ENCODE data around the gene RAB26.

The RAB26 gene

DNA sequence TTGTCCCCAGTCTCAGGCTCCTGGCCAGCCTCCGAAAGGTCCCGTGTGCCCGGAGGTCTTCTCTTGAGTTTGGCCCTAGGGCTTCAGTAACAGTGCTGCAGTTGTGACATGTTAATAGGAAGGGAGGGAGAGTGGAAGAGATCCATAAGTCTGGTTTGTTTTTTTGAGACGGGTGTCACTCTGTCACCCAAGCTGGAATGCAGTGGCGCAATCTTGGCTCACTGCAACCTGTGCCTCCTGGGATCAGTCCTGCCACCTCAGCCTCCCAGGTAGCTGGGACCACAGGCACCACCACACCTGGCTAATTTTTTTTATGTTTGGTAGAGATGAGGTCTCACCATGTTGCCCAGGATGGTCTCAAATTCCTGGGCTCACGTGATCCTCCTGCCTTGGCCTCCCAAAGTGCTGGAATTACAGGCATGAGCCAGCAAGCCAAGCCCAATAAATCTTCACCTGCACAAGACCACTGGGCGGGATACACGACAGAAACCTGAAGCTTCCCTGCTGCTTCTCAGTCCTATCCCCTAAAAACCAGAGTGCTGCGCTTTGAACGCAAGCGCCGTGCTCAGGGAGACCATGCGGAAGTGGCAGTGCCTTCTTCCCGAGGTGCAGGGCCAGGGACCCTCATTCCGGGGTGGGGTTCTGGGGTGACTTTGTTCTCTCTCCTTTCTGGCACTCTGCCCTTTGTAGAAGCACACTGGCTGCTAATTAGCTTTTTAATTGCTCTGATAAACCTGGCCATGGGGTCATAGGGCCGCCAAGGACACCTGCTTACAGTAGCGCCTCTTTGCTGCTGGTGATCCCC is 18.0 kb downstream of the RAB26 start:
- no peaks in the 10 kb centered on the region for H3K27me3 ChIP-seq (replicated peaks)
- in situ Hi-C loops (cut with HindIII; ENCODE audit: low pct_ligation_motif_present, low sequenced_read_pairs), result loop anchor here (10.0 kb wide), 1 partner anchor 92 kb away; no protein-coding TSS in a partner anchor
- H3K36me3 ChIP-seq (replicated peaks), result peaks cover 40% of the 10 kb centered on the region
- TF ChIP-seq, protein P1, sequence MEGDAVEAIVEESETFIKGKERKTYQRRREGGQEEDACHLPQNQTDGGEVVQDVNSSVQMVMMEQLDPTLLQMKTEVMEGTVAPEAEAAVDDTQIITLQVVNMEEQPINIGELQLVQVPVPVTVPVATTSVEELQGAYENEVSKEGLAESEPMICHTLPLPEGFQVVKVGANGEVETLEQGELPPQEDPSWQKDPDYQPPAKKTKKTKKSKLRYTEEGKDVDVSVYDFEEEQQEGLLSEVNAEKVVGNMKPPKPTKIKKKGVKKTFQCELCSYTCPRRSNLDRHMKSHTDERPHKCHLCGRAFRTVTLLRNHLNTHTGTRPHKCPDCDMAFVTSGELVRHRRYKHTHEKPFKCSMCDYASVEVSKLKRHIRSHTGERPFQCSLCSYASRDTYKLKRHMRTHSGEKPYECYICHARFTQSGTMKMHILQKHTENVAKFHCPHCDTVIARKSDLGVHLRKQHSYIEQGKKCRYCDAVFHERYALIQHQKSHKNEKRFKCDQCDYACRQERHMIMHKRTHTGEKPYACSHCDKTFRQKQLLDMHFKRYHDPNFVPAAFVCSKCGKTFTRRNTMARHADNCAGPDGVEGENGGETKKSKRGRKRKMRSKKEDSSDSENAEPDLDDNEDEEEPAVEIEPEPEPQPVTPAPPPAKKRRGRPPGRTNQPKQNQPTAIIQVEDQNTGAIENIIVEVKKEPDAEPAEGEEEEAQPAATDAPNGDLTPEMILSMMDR (IDR thresholded peaks at IDR 0.05; ENCODE audit: low read depth, low read length, missing control alignments), result no peak
- H3K4me3 ChIP-seq (ENCODE audit: low read depth, low read length), result no peak overlapping the region
- no peak overlapping the region for H3K27ac ChIP-seq
- no peak for DNase-seq

DNA sequence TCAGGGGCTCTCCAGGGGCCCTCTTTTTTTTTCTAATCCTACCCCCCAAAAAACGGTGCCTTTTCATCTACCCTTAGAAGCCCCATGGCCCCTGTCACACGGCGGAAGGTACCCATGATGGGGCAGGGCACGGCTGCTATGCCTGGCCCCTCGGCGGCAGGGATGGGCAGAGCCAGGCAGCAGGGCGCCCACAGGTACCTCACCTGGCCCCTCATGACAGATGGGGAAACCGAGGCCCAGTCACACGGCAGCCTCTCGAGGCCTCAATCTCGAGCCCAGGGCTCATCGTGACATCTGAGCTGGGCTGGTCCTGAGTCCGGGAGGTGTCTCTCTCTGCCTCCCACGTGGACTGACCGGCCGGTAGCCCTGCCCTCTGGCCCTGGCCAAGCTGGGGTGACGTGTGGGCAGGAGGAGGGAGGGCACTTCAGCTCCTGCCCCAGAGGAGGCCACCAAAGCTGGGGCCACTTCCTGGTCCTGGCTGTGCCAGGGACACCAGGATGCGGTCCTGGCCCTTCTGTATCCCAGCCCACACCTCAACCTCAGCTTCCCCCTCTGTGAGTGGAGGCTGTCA is 18.7 kb downstream of the RAB26 start:
- in situ Hi-C loops (cut with HindIII; ENCODE audit: low pct_ligation_motif_present, low sequenced_read_pairs), result loop anchor here (10.0 kb wide), 1 partner anchor 92 kb away; no protein-coding TSS in a partner anchor
- Histone ChIP-seq H3K27ac (no peak overlapping the region), H3K27me3 (replicated peaks) (no peaks in the 10 kb centered on the region), H3K4me3 (ENCODE audit: low read depth, low read length) (no peak overlapping the region), H3K36me3 (replicated peaks) (peaks cover 47% of the 10 kb centered on the region)
- TF ChIP-seq, protein P1 (IDR thresholded peaks at IDR 0.05; ENCODE audit: low read depth, low read length, missing control alignments), result no peak
- DNase-seq, result no peak

GRCh38 chr16:2170080-2170479 is 21.7 kb downstream of the RAB26 start:
- TF ChIP-seq, protein P1 (IDR thresholded peaks at IDR 0.05; ENCODE audit: low read depth, low read length, missing control alignments), result no peak
- Histone ChIP-seq H3K27ac (no peak overlapping the region), H3K4me3 (ENCODE audit: low read depth, low read length) (no peak overlapping the region), H3K27me3 (replicated peaks) (no peaks in the 10 kb centered on the region), H3K36me3 (replicated peaks) (peaks cover 65% of the 10 kb centered on the region)
- in situ Hi-C loops (cut with HindIII; ENCODE audit: low pct_ligation_motif_present, low sequenced_read_pairs), result no loop called here
- DNase-seq, result no peak

GRCh38 chr16:2170587-2171435 is 22.4 kb downstream of the RAB26 start:
- in situ Hi-C loops (cut with HindIII; ENCODE audit: low pct_ligation_motif_present, low sequenced_read_pairs), result no loop called here

DNA sequence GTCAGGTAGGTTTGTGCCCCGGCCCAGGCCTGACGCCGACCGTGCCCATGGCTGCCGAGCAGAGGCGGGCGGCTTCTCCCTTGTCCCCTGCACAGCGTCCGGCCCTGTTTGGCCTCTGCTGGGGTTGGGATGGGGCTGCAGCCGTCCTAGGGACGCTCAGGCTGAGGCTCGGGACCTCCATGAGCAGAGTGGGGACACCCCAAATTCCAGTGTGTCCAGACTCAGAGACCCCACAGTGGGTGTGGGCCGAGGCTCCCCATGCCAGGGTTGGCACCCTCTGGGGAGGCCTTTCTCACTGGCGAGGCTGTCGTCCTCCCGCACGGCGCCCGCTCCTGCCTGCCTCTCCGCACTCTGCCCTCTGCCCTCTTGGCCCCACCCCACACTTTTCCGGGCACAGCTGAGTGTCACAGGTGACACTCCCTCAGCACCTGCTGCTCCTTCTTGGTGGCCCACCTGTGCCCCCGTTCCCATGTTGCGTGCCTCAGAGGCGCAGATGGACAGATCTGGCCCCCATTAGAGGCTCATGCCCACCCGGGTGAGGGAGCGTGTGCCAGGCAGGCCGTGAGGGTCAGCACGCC is 23.3 kb downstream of the RAB26 start:
- Histone ChIP-seq H3K27ac (no peak overlapping the region), H3K4me3 (ENCODE audit: low read depth, low read length) (no peak overlapping the region), H3K36me3 (replicated peaks) (peaks cover 67% of the 10 kb centered on the region), H3K27me3 (replicated peaks) (no peaks in the 10 kb centered on the region)
- in situ Hi-C loops (cut with HindIII; ENCODE audit: low pct_ligation_motif_present, low sequenced_read_pairs), result no loop called here
- DNase-seq, result no peak
- TF ChIP-seq, protein P1 (IDR thresholded peaks at IDR 0.05; ENCODE audit: low read depth, low read length, missing control alignments), result no peak

More at GRCh38 chr16:2170587-2171435, 22.4 kb downstream of the RAB26 start:
- no peak overlapping the region for H3K4me3 ChIP-seq (ENCODE audit: low read depth, low read length)
- no peak for DNase-seq
- H3K36me3 ChIP-seq (replicated peaks), result peaks cover 69% of the 10 kb centered on the region
- TF ChIP-seq, protein P1 (IDR thresholded peaks at IDR 0.05; ENCODE audit: low read depth, low read length, missing control alignments), result no peak
- no peaks in the 10 kb centered on the region for H3K27me3 ChIP-seq (replicated peaks)
- no peak overlapping the region for H3K27ac ChIP-seq
